GM19240 (cell line): ENCODE results near the gene MPST.
"Not testable (repeated sequence)": the region's sequence is repeated elsewhere in the genome, so short reads cannot be mapped to it uniquely, and the experiment has no call there.

ENCODE experiments used
- DNase-seq: peaks from one replicate; pipeline ENCODE4 v3.0.0; 2011; ENCODE audit warnings: low spot score; ENCODE audit not compliant: insufficient read length

Gene MPST

DNA sequence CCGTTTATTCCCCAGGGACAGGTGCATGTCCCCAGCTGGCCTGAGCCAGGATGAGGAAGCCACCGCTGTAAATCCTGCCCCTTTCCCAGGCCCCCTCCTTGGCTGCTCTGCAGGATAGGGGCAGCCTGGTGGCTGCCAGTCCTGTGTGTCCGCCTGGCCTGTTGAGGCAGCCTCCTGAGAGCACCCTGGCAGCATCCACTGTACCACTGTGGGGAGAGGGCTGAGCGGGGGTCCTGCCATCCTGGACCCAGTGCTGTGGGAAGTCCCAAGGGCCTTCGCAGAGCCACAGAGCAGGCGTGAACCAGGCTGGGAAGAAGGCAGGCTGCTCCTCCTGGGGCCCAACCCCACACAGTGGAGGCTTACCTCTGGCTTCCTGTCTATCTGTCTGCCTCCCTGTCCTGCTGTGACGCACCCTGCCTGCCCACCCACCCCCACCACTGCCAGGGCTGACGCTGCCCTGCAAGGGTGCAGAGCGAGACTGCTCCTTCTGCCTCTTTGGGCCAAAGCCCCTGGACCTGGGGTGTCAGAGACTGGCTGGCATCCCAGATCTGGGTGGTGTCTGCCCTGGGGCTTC is 40.4 kb downstream of the MPST start:
- DNase-seq, result no peak

GRCh38 chr22:37060801-37061610 is 41.5 kb downstream of the MPST start:
- peak; percentile 68 for DNase-seq

GRCh38 chr22:37061611-37062375 is 42.3 kb downstream of the MPST start:
- DNase-seq, result no peak

- no peak for DNase-seq
Observed at GRCh38 chr22:37062376-37062675, 42.8 kb downstream of the MPST start.

- no peak for DNase-seq
Observed at GRCh38 chr22:37062702-37063381, 43.3 kb downstream of the MPST start.

DNA sequence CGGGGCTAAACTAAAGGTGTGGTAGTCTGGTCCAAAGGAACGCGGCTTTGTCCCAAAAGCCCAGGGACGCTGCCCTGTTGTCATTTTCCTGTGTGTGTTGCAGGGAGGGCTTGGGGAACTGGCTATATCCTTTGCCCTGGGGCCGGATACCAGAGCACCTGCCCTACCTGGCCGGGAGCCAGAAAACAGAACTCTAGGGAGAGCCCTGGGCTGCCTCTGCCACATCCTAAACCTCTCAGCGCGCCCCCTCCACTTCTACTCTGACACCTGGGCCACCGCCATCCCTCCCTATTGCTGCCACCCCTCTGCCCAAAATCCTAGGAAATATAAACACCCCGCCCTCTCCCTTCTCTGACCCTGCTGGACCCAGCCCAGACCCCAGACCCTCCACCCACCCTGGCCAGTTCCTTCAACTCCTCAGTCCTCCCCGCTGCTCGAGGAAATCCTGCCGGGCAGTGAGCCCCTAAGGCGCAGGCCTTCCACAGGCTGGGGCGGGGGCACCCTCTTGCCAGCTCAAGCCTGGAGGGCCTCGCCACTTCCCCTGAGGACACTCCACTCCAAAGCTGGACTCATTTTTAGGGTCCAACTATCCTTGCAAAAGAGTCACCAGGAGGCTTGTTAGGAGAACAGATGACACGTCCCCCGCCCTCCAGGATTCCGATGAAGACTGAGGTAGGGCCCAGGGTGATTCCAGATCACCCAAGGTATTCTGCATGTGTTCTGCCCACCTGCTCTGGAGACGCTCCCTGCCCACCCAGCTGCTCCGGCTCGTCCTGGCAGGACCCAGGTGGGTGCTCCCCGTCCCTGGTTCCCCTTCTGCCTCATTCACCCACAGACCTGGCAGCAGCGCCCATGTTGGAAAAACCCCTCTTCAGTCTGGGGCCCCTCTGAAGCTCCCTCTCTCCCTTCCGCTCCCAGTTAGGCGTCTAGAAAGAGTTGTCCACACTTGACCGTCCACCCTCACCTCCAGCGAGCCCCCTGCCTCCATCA is 44.2 kb downstream of the MPST start:
- no peak for DNase-seq

DNA sequence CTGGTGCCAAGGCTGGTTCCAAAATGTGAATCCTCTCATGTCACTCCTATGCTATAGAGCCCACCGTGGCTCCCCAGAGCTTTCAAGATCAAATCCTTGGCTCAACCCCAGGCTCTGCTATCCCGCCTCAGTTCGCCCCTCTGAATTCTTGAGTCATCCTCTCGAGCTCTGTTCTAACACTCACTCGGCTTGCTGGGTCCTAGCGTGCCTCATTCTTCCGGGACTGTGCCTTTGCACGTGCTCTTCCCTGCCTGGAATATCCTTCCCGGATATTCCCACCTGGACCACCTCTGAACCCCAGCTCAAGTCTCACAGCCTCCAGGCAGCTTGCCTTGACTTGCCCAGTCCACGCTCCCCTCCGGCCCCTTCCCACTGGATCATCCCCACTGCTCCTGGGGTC is 45.0 kb downstream of the MPST start:
- no peak for DNase-seq

GRCh38 chr22:37065180-37065579 is 45.6 kb downstream of the MPST start:
- no peak for DNase-seq

DNA sequence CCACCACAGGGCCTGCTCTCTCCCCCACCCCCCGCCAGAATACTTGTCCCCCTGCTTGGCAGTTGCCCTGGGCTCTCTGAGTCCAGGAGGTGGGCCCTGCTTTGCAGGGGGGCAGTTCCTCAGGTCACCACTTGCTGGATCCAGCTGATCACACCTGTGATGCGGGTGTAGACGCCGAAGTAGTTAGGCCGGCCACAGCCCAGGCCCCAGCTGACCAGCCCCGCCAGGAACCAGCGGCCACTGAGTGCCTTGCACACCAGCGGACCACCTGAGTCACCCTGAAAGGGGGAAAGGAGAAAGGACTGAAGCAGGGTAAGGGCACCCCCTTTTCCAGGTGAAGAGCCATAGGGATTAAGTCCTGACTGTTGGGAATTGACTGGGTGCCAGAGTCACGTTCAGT is 46.4 kb downstream of the MPST start:
- no peak for DNase-seq

GRCh38 chr22:37067428-37067827 is 47.9 kb downstream of the MPST start:
- no peak for DNase-seq

DNA sequence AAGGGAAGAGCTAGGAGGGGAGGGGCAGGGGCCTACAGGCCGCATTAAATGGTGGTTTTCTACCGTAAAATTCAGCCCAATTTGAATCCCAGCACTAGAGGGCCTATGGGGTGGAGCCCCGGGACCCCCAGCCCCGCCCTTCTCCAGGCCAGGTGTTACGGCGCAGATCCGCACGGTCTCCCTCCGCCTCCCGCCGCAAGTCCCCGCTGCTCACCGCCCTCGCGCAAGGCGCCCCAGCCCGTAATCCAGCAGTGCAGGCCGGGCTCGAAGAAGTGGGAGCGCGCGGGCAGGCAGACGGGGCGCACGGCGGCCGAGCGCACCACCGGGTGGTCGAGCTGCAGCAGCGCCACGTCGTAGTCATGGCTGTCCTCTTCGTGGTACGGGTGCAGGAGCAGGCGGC is 49.3 kb downstream of the MPST start:
- DNase-seq, result no peak

DNA sequence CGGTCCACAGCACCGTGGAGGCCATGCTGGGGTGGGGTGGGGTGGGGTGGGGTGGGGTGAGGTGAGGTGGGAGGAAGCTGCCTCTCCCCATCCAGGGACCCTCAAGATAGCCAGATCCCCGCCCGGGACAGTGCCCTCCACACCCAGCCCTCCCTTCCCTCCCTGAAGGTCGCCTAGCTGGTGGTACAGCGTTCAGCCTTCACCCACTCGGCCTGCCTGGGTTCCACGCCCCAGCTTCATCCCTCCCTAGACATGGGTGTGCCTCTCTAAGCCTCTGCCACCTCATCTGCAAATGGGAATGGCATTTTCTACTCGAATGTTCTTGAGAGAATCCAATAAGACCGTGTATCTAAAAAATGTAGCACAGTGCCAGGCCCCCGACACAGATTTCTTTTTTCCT is 49.8 kb downstream of the MPST start:
- no peak for DNase-seq

DNA sequence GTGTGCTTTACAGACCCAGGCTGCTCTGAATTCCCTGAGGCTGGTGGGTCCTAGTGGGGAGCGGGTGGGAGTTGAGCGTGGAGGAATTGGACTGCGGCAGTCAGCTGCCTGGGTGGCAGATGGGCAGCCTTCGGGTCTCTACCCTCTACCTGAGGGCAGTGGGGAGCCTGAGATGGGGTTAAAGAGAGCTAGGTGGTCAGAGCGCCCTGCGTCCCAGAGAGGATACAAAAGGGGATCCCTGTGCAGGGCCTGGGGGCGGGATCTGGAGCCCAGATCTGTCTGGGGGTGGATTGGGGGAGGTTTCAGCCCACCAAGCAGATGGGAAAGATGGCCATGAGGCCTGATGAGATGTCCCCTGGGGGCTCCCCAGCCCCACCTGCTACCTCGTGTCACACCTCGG is 50.2 kb downstream of the MPST start:
- no peak for DNase-seq

GRCh38 chr22:37070334-37070733 is 50.8 kb downstream of the MPST start:
- DNase-seq, result no peak

DNA sequence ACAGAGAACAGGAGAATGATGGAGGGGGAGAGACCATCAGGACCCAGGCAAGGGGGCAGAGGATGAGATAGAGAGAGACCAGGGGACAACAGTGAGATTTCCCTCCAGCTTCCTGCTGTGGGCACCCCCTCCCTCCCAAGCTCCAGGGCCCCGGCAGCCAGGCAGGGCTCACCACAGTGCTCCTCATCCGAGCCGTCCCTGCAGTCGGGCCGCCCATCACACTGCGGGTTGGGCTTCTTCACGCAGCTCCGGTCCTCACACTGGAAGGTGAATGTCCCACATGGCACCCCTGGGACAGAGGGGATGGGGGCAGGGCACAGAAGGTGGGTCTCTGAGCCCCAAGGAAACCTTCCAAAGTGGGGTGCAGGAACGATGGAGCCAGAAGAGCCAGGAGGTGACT is 51.2 kb downstream of the MPST start:
- no peak for DNase-seq

- DNase-seq, result not testable (repeated sequence)
Observed at GRCh38 chr22:37071850-37072592, 52.5 kb downstream of the MPST start.

DNA sequence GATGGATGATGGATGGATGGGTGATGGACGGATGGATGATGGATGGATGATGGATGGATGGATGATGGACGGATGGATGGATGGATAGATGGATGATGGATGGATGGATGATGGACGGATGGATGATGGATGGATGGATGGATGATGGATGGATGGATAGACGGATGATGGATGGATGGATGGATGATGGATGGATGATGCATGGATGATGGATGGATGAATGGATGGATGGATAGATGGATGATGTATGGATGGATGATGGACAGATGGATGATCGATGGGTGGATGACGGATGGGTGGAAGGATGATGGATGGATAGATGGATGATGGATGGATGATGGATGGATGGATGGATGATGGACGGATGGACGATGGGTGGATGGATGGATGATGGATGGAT is 53.1 kb downstream of the MPST start:
- no peak for DNase-seq

- no peak for DNase-seq
Observed at GRCh38 chr22:37074537-37074936, 55.0 kb downstream of the MPST start.

DNA sequence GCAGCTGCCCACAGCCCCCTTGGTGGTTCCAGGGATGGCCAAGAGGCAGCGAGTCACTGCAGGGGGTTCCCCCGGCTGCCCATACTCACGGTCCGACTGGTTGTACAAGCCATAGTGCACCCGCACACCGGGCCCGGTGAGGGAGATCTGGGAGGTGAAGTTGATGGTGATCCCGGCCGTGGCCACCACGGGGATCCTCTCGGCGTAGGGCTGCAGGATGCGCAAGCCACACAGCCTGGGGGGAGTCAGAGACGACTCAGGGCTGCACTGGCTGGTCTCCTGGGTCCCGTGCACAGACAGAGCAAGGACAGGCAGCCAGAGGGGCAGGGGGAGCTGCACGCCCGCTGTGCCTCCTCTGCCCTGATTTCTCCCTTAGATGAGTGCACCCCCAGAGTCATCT is 55.5 kb downstream of the MPST start:
- DNase-seq, result no peak

GRCh38 chr22:37075822-37076433 is 56.4 kb downstream of the MPST start:
- DNase-seq, result no peak
